Thymus (tissue), 11 donors: ENCODE data around the gene NUPR1. TPM values are rescaled to one million over a fixed set of nuclear protein-coding genes. Genes with fewer than 3 reads are reported as not detected.

ENCODE experiments used
- DNase-seq, 9 donors: peaks; one replicate each; pipeline ENCODE4 v3.0.0-alpha.2; 2013; ENCODE audit warnings: low spot score in 9 of 9, low read depth in 6 of 9, missing footprints in 1 of 9
- H3K27ac ChIP-seq, 2 donors: one replicate each; pipeline ENCODE4 v1.5.1; 2013; ENCODE audit warnings: control low read depth in 1 of 2, low read depth in 1 of 2, low read length in 1 of 2, mild to moderate bottlenecking in 1 of 2, moderate library complexity in 1 of 2
- H3K27me3 ChIP-seq, 2 donors: one replicate each; pipeline ENCODE4 v1.5.1; 2013; ENCODE audit warnings: low read length in 1 of 2; ENCODE audit not compliant: control insufficient read depth in 2 of 2, insufficient read depth in 1 of 2
- H3K36me3 ChIP-seq, 2 donors: one replicate each; pipeline ENCODE4 v1.5.1; 2013; ENCODE audit warnings: low read length in 1 of 2, mild to moderate bottlenecking in 1 of 2, moderate library complexity in 1 of 2; ENCODE audit not compliant: control insufficient read depth in 2 of 2, insufficient read depth in 2 of 2
- H3K4me1 ChIP-seq, 2 donors: one replicate each; pipeline ENCODE4 v1.5.1; 2013; ENCODE audit warnings: low read length in 2 of 2; ENCODE audit not compliant: control insufficient read depth in 2 of 2, insufficient read depth in 2 of 2
- H3K4me3 ChIP-seq, 2 donors: one replicate each; pipeline ENCODE4 v1.5.1; 2013; ENCODE audit warnings: low read length in 2 of 2, control low read depth in 1 of 2, mild to moderate bottlenecking in 1 of 2
- H3K9me3 ChIP-seq, 2 donors: one replicate each; pipeline ENCODE4 v1.5.1; 2013; ENCODE audit warnings: low read length in 1 of 2, mild to moderate bottlenecking in 1 of 2; ENCODE audit not compliant: control insufficient read depth in 2 of 2, insufficient read depth in 1 of 2
- WGBS: extraction: QIAGEN DNeasy Blood & Tissue Kit; methylation state at CpG from one replicate; pipeline ENCODE4 v1.1.7; 2013; 5-methylcytosine and 5-hydroxymethylcytosine counted together
- polyA plus RNA-seq: library from polyadenylated mRNA; stranded (reverse); fragments of 200-250 nt; gene quantifications from one replicate; pipeline ENCODE4 v1.2.3, GENCODE V29; 2013
- total RNA-seq: library from RNA; stranded (reverse); fragments of 120-200 nt; gene quantifications from one replicate; pipeline ENCODE4 v1.2.4, GENCODE V29; 2013
- donor health status: healthy.

NUPR1 gene
- total and polyA plus RNA-seq, 2 donors = 29.6 to 294 TPM

- H3K36me3 ChIP-seq = no peaks in the 10 kb centered on the region
- 97% methylated on average over 33 of the region's 33 CpGs for WGBS
- DNase-seq = no peak
- no peaks in the 10 kb centered on the region for H3K27me3 ChIP-seq
- H3K4me3 ChIP-seq = no peak overlapping the region
- peaks cover 15 to 29% of the 10 kb centered on the region in 2 donors for H3K4me1 ChIP-seq
- H3K9me3 ChIP-seq = no peaks in the 10 kb centered on the region
- no peak overlapping the region for H3K27ac ChIP-seq
Measured at GRCh38 chr16:28497861-28498599, 40.7 kb downstream of the NUPR1 start.

GRCh38 chr16:28497386-28497785, 41.4 kb downstream of the NUPR1 start:
- Histone ChIP-seq H3K27me3 (no peaks in the 10 kb centered on the region), H3K4me1 (peaks cover 17 to 35% of the 10 kb centered on the region in 2 donors), H3K4me3 (no peak overlapping the region), H3K9me3 (no peaks in the 10 kb centered on the region), H3K36me3 (no peaks in the 10 kb centered on the region), H3K27ac (no peak overlapping the region)
- whole genome bisulfite sequencing = 97% methylated on average over 9 of the region's 9 CpGs
- DNase-seq = no peak

- Histone ChIP-seq H3K27ac (no peak overlapping the region), H3K4me3 (no peak overlapping the region), H3K4me1 (peaks cover 17 to 35% of the 10 kb centered on the region in 2 donors), H3K27me3 (no peaks in the 10 kb centered on the region), H3K36me3 (no peaks in the 10 kb centered on the region), H3K9me3 (no peaks in the 10 kb centered on the region)
- WGBS = 97% methylated on average over 19 of the region's 19 CpGs
- no peak for DNase-seq
Measured at GRCh38 chr16:28496844-28497243, 41.9 kb downstream of the NUPR1 start.

- peaks cover 17 to 37% of the 10 kb centered on the region in 2 donors for H3K4me1 ChIP-seq
- 96% methylated on average over 20 of the region's 20 CpGs for WGBS
- no peaks in the 10 kb centered on the region for H3K9me3 ChIP-seq
- peak overlapping the region in 1 of 2 donors; percentile 37 for H3K27ac ChIP-seq
- H3K4me3 ChIP-seq = no peak overlapping the region
- no peaks in the 10 kb centered on the region for H3K36me3 ChIP-seq
- H3K27me3 ChIP-seq = no peaks in the 10 kb centered on the region
- no peak for DNase-seq
Measured at GRCh38 chr16:28495795-28496749, 42.7 kb downstream of the NUPR1 start.

GRCh38 chr16:28495098-28495793, 43.5 kb downstream of the NUPR1 start:
- WGBS = 95% methylated on average over 13 of the region's 13 CpGs
- Histone ChIP-seq H3K4me1 (peaks cover 17 to 38% of the 10 kb centered on the region in 2 donors), H3K9me3 (no peaks in the 10 kb centered on the region), H3K27ac (peak overlapping the region; percentile 97 to 98), H3K4me3 (no peak overlapping the region), H3K36me3 (no peaks in the 10 kb centered on the region), H3K27me3 (no peaks in the 10 kb centered on the region)
- no peak for DNase-seq

GRCh38 chr16:28494121-28494851, 44.5 kb downstream of the NUPR1 start, which contains the start of gene APOBR:
Gene APOBR (plus strand): TSS chr16:28494643. CDS start chr16:28494682, 39 bp downstream.
- 9% methylated on average over 12 of the region's 12 CpGs for WGBS
- peak; percentile 63 to 96 (median 83) for DNase-seq
- peak within 1 kb of the TSS; percentile 41 to 44 for H3K4me3 ChIP-seq
- peak within 1 kb of the TSS; percentile 97 to 98 for H3K27ac ChIP-seq
- no peaks in the 10 kb centered on the region for H3K9me3 ChIP-seq
- H3K36me3 ChIP-seq = peaks cover 3 to 5% of the 10 kb centered on the region in 2 donors
- H3K27me3 ChIP-seq = no peaks in the 10 kb centered on the region
- peaks cover 17 to 38% of the 10 kb centered on the region in 2 donors for H3K4me1 ChIP-seq

- peak overlapping the region; percentile 78 to 81 for H3K4me3 ChIP-seq
Measured at GRCh38 chr16:28492511-28492910, 46.3 kb downstream of the NUPR1 start.

GRCh38 chr16:28491970-28492474, 46.8 kb downstream of the NUPR1 start, which contains the start of gene CLN3:
Gene CLN3 (minus strand): TSS chr16:28492074. CDS start chr16:28491759, 315 bp downstream.
- Histone ChIP-seq H3K27me3 (no peaks in the 10 kb centered on the region), H3K27ac (peak within 1 kb of the TSS; percentile 98), H3K4me1 (peaks cover 19 to 38% of the 10 kb centered on the region in 2 donors), H3K4me3 (peak within 1 kb of the TSS; percentile 78 to 81), H3K36me3 (peaks cover 18 to 23% of the 10 kb centered on the region in 2 donors), H3K9me3 (no peaks in the 10 kb centered on the region)
- peak; percentile 89 to 97 (median 94) for DNase-seq
- under 1% methylated on average over 21 of the region's 21 CpGs for WGBS

More at GRCh38 chr16:28492511-28492910, 46.3 kb downstream of the NUPR1 start:
- H3K9me3 ChIP-seq = no peaks in the 10 kb centered on the region
- H3K36me3 ChIP-seq = peaks cover 16 to 18% of the 10 kb centered on the region in 2 donors
- no peaks in the 10 kb centered on the region for H3K27me3 ChIP-seq
- no peak for DNase-seq
- H3K4me1 ChIP-seq = peaks cover 19 to 38% of the 10 kb centered on the region in 2 donors
- 63% methylated on average over 4 of the region's 4 CpGs for WGBS
- H3K27ac ChIP-seq = peak overlapping the region; percentile 98
